HG02642 (cell line): ENCODE measurements around the gene ARHGAP42.

Experiments used
- ATAC-seq: cut with Tn5 transposase; IDR thresholded peaks from one replicate; pipeline ENCODE4 v1.9.1; 2021; ENCODE audit warnings: mild to moderate bottlenecking; ENCODE audit not compliant: unreplicated experiment, poor library complexity

ARHGAP42 gene

GRCh38 chr11:100824041-100824809 is 137.1 kb downstream of the ARHGAP42 start:
- ATAC-seq: no peak

- ATAC-seq: no peak
Observed at GRCh38 chr11:100825626-100826025, 138.5 kb downstream of the ARHGAP42 start.

GRCh38 chr11:100827934-100828661 is 141.0 kb downstream of the ARHGAP42 start:
- ATAC-seq: peak; percentile 83

- ATAC-seq: no peak
Observed at GRCh38 chr11:100830274-100830673, 143.2 kb downstream of the ARHGAP42 start.

GRCh38 chr11:100830978-100831732 is 144.1 kb downstream of the ARHGAP42 start:
- ATAC-seq: no peak

GRCh38 chr11:100831929-100832494 is 144.9 kb downstream of the ARHGAP42 start:
- no peak for ATAC-seq

- no peak for ATAC-seq
Observed at GRCh38 chr11:100832829-100833228, 145.7 kb downstream of the ARHGAP42 start.

GRCh38 chr11:100833276-100833675 is 146.2 kb downstream of the ARHGAP42 start:
- ATAC-seq: no peak

GRCh38 chr11:100835854-100836253 is 148.8 kb downstream of the ARHGAP42 start:
- no peak for ATAC-seq

- ATAC-seq: no peak
Observed at GRCh38 chr11:100837311-100837710, 150.2 kb downstream of the ARHGAP42 start.

- no peak for ATAC-seq
Observed at GRCh38 chr11:100841711-100842407, 154.8 kb downstream of the ARHGAP42 start.

GRCh38 chr11:100847696-100848216 is 160.7 kb downstream of the ARHGAP42 start:
- no peak for ATAC-seq

- no peak for ATAC-seq
Observed at GRCh38 chr11:100849009-100849900, 162.2 kb downstream of the ARHGAP42 start.

GRCh38 chr11:100849901-100850235 is 162.8 kb downstream of the ARHGAP42 start:
- ATAC-seq: no peak

- ATAC-seq: no peak
Observed at GRCh38 chr11:100851147-100851546, 164.1 kb downstream of the ARHGAP42 start.

- no peak for ATAC-seq
Observed at GRCh38 chr11:100851584-100852152, 164.6 kb downstream of the ARHGAP42 start.

- ATAC-seq: peak; percentile 48
Observed at GRCh38 chr11:100855466-100856067, 168.5 kb downstream of the ARHGAP42 start.
